Astrocyte of the spinal cord (primary cell): Measurements from ENCODE around the gene GRID2.

Experiments
- DNase-seq: peaks from one replicate; pipeline ENCODE4 v3.0.0; 2011; ENCODE audit warnings: low read depth, low spot score
- H3K4me3 ChIP-seq: 2 replicates; pipeline ENCODE4 v1.5.1; 2011; ENCODE audit warnings: low read depth, mild to moderate bottlenecking, low read length, moderate library complexity
- CTCF ChIP-seq: IDR thresholded peaks from 2 replicates; pipeline ENCODE4 v1.5.1; 2012; ENCODE audit warnings: low read depth, mild to moderate bottlenecking, low read length, inconsistent platforms
- in situ Hi-C: cut with HindIII; loops from 2 replicates; pipeline ENCODE4 v1.10.0; 2017; ENCODE audit warnings: low sequenced_read_pairs

The GRID2 gene

DNA sequence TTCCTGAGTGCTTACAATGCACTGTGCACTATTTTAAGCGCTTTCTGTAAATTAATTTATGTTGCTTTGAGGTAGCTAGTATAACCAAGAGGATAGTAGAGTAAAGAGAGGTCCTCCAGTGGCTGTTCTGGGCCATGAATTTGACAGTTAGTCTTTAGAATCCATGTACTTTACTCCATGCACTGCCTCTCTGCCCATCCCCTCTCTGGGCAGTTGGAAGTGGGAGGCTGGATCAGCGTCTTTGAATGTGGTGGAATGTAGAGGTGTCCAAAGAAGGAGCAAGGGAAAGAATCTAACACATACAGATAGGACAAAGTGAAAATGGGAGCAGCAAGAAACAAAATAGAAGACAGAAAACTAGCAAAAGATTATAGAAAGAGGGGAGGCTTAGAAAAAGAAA, 712.6 kb downstream of the GRID2 start:
- no peak for DNase-seq
- H3K4me3 ChIP-seq, result no peak overlapping the region
- in situ Hi-C loops, result no loop called here
- TF ChIP-seq CTCF, result no peak

DNA sequence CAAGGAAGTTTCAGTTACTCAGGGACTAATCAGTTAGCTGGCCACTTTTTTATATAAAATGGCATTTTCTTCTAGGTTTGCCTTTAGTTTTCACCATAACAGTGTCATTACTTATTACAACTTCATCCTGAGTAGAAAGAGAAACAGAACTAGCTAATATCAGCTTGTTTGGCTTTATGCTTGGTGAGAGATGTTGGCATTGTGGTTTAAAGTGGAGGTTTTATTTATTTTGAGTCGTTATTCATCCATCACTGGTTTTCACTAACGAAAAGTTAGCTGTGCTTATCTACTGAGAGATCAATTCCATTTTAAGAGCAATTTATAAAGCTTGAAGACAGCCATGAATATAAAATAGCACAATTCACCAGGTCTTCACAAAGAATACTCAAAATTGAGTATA, 714.5 kb downstream of the GRID2 start:
- TF ChIP-seq CTCF, result no peak
- DNase-seq, result no peak
- in situ Hi-C loops, result no loop called here
- no peak overlapping the region for H3K4me3 ChIP-seq

- no peak for DNase-seq
- TF ChIP-seq CTCF, result no peak
- in situ Hi-C loops, result no loop called here
- H3K4me3 ChIP-seq, result no peak overlapping the region
Measured at GRCh38 chr4:93018806-93019205, 715.0 kb downstream of the GRID2 start.

DNA sequence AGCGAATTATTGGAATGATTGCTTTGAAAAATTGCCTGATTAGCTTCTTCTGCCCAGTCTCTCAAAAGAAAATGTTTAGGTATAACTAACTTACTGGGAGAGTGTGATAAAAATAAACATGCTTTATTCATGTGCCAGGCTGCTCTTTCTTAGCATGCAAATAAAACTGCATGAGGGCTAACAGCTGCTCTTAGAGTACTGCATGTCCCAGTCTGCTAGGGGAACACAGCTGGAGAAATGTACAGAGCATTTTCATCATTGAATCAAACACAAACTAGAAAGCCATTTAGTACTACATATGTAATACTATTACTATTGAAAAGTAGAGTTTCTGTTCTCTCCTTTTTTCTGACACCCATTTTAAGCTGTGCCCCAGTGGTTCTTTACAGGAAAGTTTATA, 726.0 kb downstream of the GRID2 start:
- in situ Hi-C loops, result no loop called here
- no peak overlapping the region for H3K4me3 ChIP-seq
- DNase-seq, result no peak
- no peak for TF ChIP-seq CTCF

DNA sequence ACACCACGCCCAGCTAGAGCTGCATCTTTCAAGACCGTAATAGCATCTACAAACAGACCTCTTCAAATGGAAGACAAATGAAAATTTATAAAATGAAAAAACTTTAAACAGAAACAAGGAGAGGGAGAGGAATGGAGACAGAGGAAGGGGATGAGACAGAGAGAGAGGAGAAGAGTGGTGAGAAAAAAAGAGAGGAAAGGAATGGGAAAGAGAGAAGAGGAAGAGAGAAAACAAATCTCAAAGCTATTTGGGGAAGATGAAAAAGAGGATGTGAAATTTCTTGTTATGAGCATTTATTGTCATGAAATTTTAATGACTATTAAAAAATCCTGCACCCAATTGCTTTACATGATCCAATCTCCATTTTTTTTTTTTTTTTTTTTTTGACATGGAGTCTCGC, 726.9 kb downstream of the GRID2 start:
- in situ Hi-C loops, result no loop called here
- no peak for TF ChIP-seq CTCF
- DNase-seq, result no peak
- no peak overlapping the region for H3K4me3 ChIP-seq

- peak; percentile 6 for DNase-seq
- in situ Hi-C loops, result no loop called here
- TF ChIP-seq CTCF, result no peak
- no peak overlapping the region for H3K4me3 ChIP-seq
Measured at GRCh38 chr4:93031431-93032098, 727.8 kb downstream of the GRID2 start.
